Osteocyte (in vitro differentiated cells): ENCODE measurements around the gene RTN4. TPM values are rescaled to one million over a fixed set of nuclear protein-coding genes. Genes with fewer than 3 reads are reported as not detected.

Experiments
- DNase-seq: peaks from one replicate; pipeline ENCODE4 v3.0.0; 2021; ENCODE audit warnings: mixed read lengths; ENCODE audit not compliant: unreplicated experiment; ENCODE audit errors: extremely low spot score
- H3K27ac Mint-ChIP-seq: one replicate; pipeline ENCODE4 v1.8.0; 2021; ENCODE audit warnings: mild to moderate bottlenecking, mixed read lengths; ENCODE audit not compliant: unreplicated experiment
- H3K27me3 Mint-ChIP-seq: one replicate; pipeline ENCODE4 v1.8.0; 2021; ENCODE audit warnings: mixed read lengths; ENCODE audit not compliant: unreplicated experiment
- H3K36me3 Mint-ChIP-seq: one replicate; pipeline ENCODE4 v1.8.0; 2021; ENCODE audit warnings: mixed read lengths; ENCODE audit not compliant: unreplicated experiment
- H3K4me1 Mint-ChIP-seq: one replicate; pipeline ENCODE4 v1.8.0; 2021; ENCODE audit warnings: mixed read lengths; ENCODE audit not compliant: unreplicated experiment
- H3K4me3 Mint-ChIP-seq: one replicate; pipeline ENCODE4 v1.8.0; 2021; ENCODE audit warnings: mild to moderate bottlenecking, moderate library complexity, mixed read lengths; ENCODE audit not compliant: unreplicated experiment
- H3K9me3 Mint-ChIP-seq: one replicate; pipeline ENCODE4 v1.8.0; 2021; ENCODE audit warnings: mixed read lengths; ENCODE audit not compliant: unreplicated experiment
- CTCF ChIP-seq: fragments of 200-600 bp; sonication (generic); IDR thresholded peaks from 2 replicates; pipeline ENCODE4 v1.5.0; 2021; ENCODE audit warnings: antibody characterized with exemption, mild to moderate bottlenecking, moderate library complexity
- total RNA-seq: library from RNA; stranded (reverse); gene quantifications from 2 replicates; pipeline ENCODE4 v1.2.1, GENCODE V29; 2021

Gene RTN4
- total RNA-seq, 1 donor from 2014 or later: 532 TPM

GRCh38 chr2:55051026-55051866 lies 995 bp upstream of the RTN4 start:
- no peak for TF ChIP-seq CTCF
- Mint-ChIP-seq H3K4me1 (peaks cover 36% of the 10 kb centered on the region), H3K4me3 (peak overlapping the region; percentile 99), H3K36me3 (peaks cover 4% of the 10 kb centered on the region), H3K27me3 (no peaks in the 10 kb centered on the region), H3K9me3 (no peaks in the 10 kb centered on the region), H3K27ac (peak overlapping the region; percentile 100)
- no peak for DNase-seq

GRCh38 chr2:55049821-55050099 lies 491 bp downstream of the RTN4 start:
- peak overlapping the region; percentile 99 for H3K4me3 Mint-ChIP-seq
- peaks cover 4% of the 10 kb centered on the region for H3K36me3 Mint-ChIP-seq
- DNase-seq: no peak
- H3K27me3 Mint-ChIP-seq: no peaks in the 10 kb centered on the region
- H3K4me1 Mint-ChIP-seq: peaks cover 46% of the 10 kb centered on the region
- H3K27ac Mint-ChIP-seq: peak overlapping the region; percentile 100
- no peaks in the 10 kb centered on the region for H3K9me3 Mint-ChIP-seq
- TF ChIP-seq CTCF: no peak

GRCh38 chr2:55049043-55049820 lies 1.0 kb downstream of the RTN4 start:
- Mint-ChIP-seq H3K27ac (peak overlapping the region; percentile 98), H3K4me1 (peaks cover 51% of the 10 kb centered on the region), H3K27me3 (no peaks in the 10 kb centered on the region), H3K4me3 (peak overlapping the region; percentile 99), H3K36me3 (peaks cover 4% of the 10 kb centered on the region), H3K9me3 (no peaks in the 10 kb centered on the region)
- DNase-seq: peak; percentile 91
- peak; percentile 67 for TF ChIP-seq CTCF

GRCh38 chr2:55048508-55049042 lies 1.7 kb downstream of the RTN4 start:
- peaks cover 4% of the 10 kb centered on the region for H3K36me3 Mint-ChIP-seq
- no peak for DNase-seq
- H3K4me1 Mint-ChIP-seq: peaks cover 53% of the 10 kb centered on the region
- no peaks in the 10 kb centered on the region for H3K9me3 Mint-ChIP-seq
- peak overlapping the region; percentile 99 for H3K4me3 Mint-ChIP-seq
- no peak for TF ChIP-seq CTCF
- peak overlapping the region; percentile 98 for H3K27ac Mint-ChIP-seq
- no peaks in the 10 kb centered on the region for H3K27me3 Mint-ChIP-seq
